Mesenchymal stem cell (in vitro differentiated cells and primary cell): ENCODE measurements around the gene HBD.
"Not testable (repeated sequence)": the region's sequence is repeated elsewhere in the genome, so short reads cannot be mapped to it uniquely, and the experiment has no call there.

ENCODE experiments used
- DNase-seq: peaks from one replicate; pipeline ENCODE4 v3.0.0-alpha.2; 2013
- H2AFZ ChIP-seq: one replicate; pipeline ENCODE4 v1.6.1; 2013; ENCODE audit warnings: low read depth, mild to moderate bottlenecking, control low read depth, inconsistent platforms, low read length, moderate library complexity
- H2AK5ac ChIP-seq: 2 replicates; pipeline ENCODE4 v1.6.1; 2013; ENCODE audit warnings: low read length, moderate library complexity, mild to moderate bottlenecking, inconsistent platforms; ENCODE audit not compliant: severe bottlenecking
- H2BK120ac ChIP-seq: one replicate; pipeline ENCODE4 v1.6.1; 2013; ENCODE audit warnings: low read depth, mild to moderate bottlenecking, inconsistent platforms, low read length, moderate library complexity
- H2BK12ac ChIP-seq, 2 experiments: one replicate each; pipeline ENCODE4 v1.6.1; 2013; ENCODE audit warnings: inconsistent platforms in 2 of 2, low read length in 2 of 2, mild to moderate bottlenecking in 2 of 2, moderate library complexity in 2 of 2, control low read depth in 1 of 2
- H2BK15ac ChIP-seq: one replicate; pipeline ENCODE4 v1.6.1; 2013; ENCODE audit warnings: mild to moderate bottlenecking, low read depth, inconsistent platforms; ENCODE audit not compliant: poor library complexity, severe bottlenecking
- H2BK5ac ChIP-seq: 2 replicates; pipeline ENCODE4 v1.6.1; 2013; ENCODE audit warnings: low read depth, mild to moderate bottlenecking, low read length, control low read depth, inconsistent platforms; ENCODE audit not compliant: poor library complexity, severe bottlenecking
- H3K14ac ChIP-seq, 2 experiments: one replicate each; pipeline ENCODE4 v1.6.1; 2013; ENCODE audit warnings: inconsistent platforms in 2 of 2, low read length in 2 of 2, control low read depth in 1 of 2, mild to moderate bottlenecking in 1 of 2, moderate library complexity in 1 of 2
- H3K18ac ChIP-seq, 2 experiments: one replicate each; pipeline ENCODE4 v1.6.1; 2013; ENCODE audit warnings: inconsistent platforms in 2 of 2, low read length in 2 of 2, control low read depth in 1 of 2, low read depth in 1 of 2, mild to moderate bottlenecking in 1 of 2
- H3K23ac ChIP-seq, 2 experiments: one replicate each; pipeline ENCODE4 v1.6.1; 2013; ENCODE audit warnings: inconsistent platforms in 2 of 2, low read length in 2 of 2, mild to moderate bottlenecking in 2 of 2, moderate library complexity in 2 of 2, control low read depth in 1 of 2
- H3K27ac ChIP-seq: 2 replicates; pipeline ENCODE4 v1.5.1; 2013; ENCODE audit warnings: mild to moderate bottlenecking, moderate library complexity, low read length, control low read depth, inconsistent platforms; ENCODE audit not compliant: poor library complexity, severe bottlenecking
- H3K27me3 ChIP-seq, 2 experiments: 2 replicates each; pipeline versions ENCODE4 v1.6.1 to v1.7.0; 2013; ENCODE audit warnings: low read length in 2 of 2, mild to moderate bottlenecking in 2 of 2, moderate library complexity in 2 of 2, control low read depth in 1 of 2, inconsistent platforms in 1 of 2; ENCODE audit not compliant: control insufficient read depth in 1 of 2, insufficient read depth in 1 of 2
- H3K36me3 ChIP-seq, 2 experiments: 2 replicates each; pipeline versions ENCODE4 v1.6.1 to v1.7.0; 2013; ENCODE audit warnings: low read length in 2 of 2, control low read depth in 1 of 2, inconsistent platforms in 1 of 2, low read depth in 1 of 2, mild to moderate bottlenecking in 1 of 2; ENCODE audit not compliant: insufficient read depth in 2 of 2, control insufficient read depth in 1 of 2
- H3K4ac ChIP-seq, 2 experiments: one replicate each; pipeline ENCODE4 v1.6.1; 2013; ENCODE audit warnings: inconsistent platforms in 2 of 2, low read length in 2 of 2, mild to moderate bottlenecking in 2 of 2, moderate library complexity in 2 of 2, control low read depth in 1 of 2, low read depth in 1 of 2
- H3K4me1 ChIP-seq: 2 replicates; pipeline ENCODE4 v1.6.1; 2013; ENCODE audit warnings: low read depth, low read length, control low read depth; ENCODE audit not compliant: control insufficient read depth, insufficient read depth
- H3K4me2 ChIP-seq: 2 replicates; pipeline ENCODE4 v1.6.1; 2013; ENCODE audit warnings: low read length, mild to moderate bottlenecking, inconsistent platforms; ENCODE audit not compliant: poor library complexity, severe bottlenecking
- H3K4me3 ChIP-seq, 2 experiments: 2 replicates each; pipeline versions ENCODE4 v1.5.1 to v1.7.0; 2013; ENCODE audit warnings: low read length in 2 of 2, mild to moderate bottlenecking in 2 of 2, control low read depth in 1 of 2, low read depth in 1 of 2; ENCODE audit not compliant: insufficient read depth in 1 of 2
- H3K79me1 ChIP-seq: replicated peaks from 2 replicates; pipeline ENCODE4 v1.6.1; 2013; ENCODE audit warnings: mild to moderate bottlenecking, control low read depth, low read length, inconsistent platforms; ENCODE audit not compliant: poor library complexity, severe bottlenecking
- H3K9ac ChIP-seq: 2 replicates; pipeline ENCODE4 v1.7.0; 2013; ENCODE audit warnings: mild to moderate bottlenecking, low read length, moderate library complexity
- H3K9me3 ChIP-seq: 2 replicates; pipeline ENCODE4 v1.7.0; 2013; ENCODE audit warnings: mild to moderate bottlenecking, low read length; ENCODE audit not compliant: control insufficient read depth
- H4K8ac ChIP-seq: one replicate; pipeline ENCODE4 v1.6.1; 2013; ENCODE audit warnings: inconsistent platforms, mild to moderate bottlenecking, low read length, moderate library complexity
- H4K91ac ChIP-seq: one replicate; pipeline ENCODE4 v1.6.1; 2013; ENCODE audit warnings: mild to moderate bottlenecking, low read length, inconsistent platforms
- WGBS: methylation state at CpG from one replicate; pipeline ENCODE4 v1.1.7; 2013; ENCODE audit warnings: mixed read lengths; 5-methylcytosine and 5-hydroxymethylcytosine counted together

HBD gene

GRCh38 chr11:5253440-5253839 is 19.2 kb upstream of the HBD start:
- not testable (repeated sequence) for H2AFZ ChIP-seq, H4K91ac ChIP-seq, H2BK120ac ChIP-seq, H3K27me3 ChIP-seq, H3K4me1 ChIP-seq, H3K36me3 ChIP-seq, H3K4ac ChIP-seq, H3K4me3 ChIP-seq, H2AK5ac ChIP-seq, H3K9ac ChIP-seq, H3K9me3 ChIP-seq, H4K8ac ChIP-seq, H3K18ac ChIP-seq, H3K4me2 ChIP-seq, H3K27ac ChIP-seq, H3K14ac ChIP-seq, H2BK5ac ChIP-seq, H2BK12ac ChIP-seq, DNase-seq, H3K23ac ChIP-seq, H3K79me1 ChIP-seq, H2BK15ac ChIP-seq
- no CpG with 5 or more reads among the region's 5 CpGs for WGBS

GRCh38 chr11:5252919-5253265 is 18.6 kb upstream of the HBD start:
- Histone ChIP-seq H3K27me3 (peaks cover 0 to 2% of the 10 kb centered on the region in 2 experiments), H3K4me1 (no peaks in the 10 kb centered on the region), H2BK120ac (no peak overlapping the region), H2BK5ac (no peak overlapping the region), H3K27ac (no peak overlapping the region), H2AK5ac (no peak overlapping the region), H3K9me3 (no peaks in the 10 kb centered on the region), H2BK12ac (no peak overlapping the region), H3K14ac (no peak overlapping the region), H3K4me2 (no peak overlapping the region), H3K36me3 (no peaks in the 10 kb centered on the region), H3K18ac (no peak overlapping the region), H2BK15ac (no peak overlapping the region), H3K23ac (no peak overlapping the region), H3K4me3 (no peak overlapping the region), H2AFZ (no peak overlapping the region), H4K8ac (no peak overlapping the region), H3K4ac (no peak overlapping the region), H3K79me1 (no peaks in the 10 kb centered on the region), H4K91ac (no peak overlapping the region), H3K9ac (no peak overlapping the region)
- no peak for DNase-seq
- WGBS = 100% methylated on average over 1 of the region's 1 CpG

- Histone ChIP-seq H4K91ac (no peak overlapping the region), H2AK5ac (no peak overlapping the region), H3K9ac (no peak overlapping the region), H3K23ac (no peak overlapping the region), H3K9me3 (no peaks in the 10 kb centered on the region), H3K4me3 (no peak overlapping the region), H2BK5ac (no peak overlapping the region), H3K18ac (no peak overlapping the region), H2BK15ac (no peak overlapping the region), H2BK12ac (no peak overlapping the region), H2BK120ac (no peak overlapping the region), H4K8ac (no peak overlapping the region), H3K36me3 (no peaks in the 10 kb centered on the region), H2AFZ (no peak overlapping the region), H3K27me3 (peaks cover 0 to 2% of the 10 kb centered on the region in 2 experiments), H3K4me1 (no peaks in the 10 kb centered on the region), H3K4me2 (no peak overlapping the region), H3K14ac (no peak overlapping the region), H3K4ac (no peak overlapping the region), H3K79me1 (no peaks in the 10 kb centered on the region), H3K27ac (no peak overlapping the region)
- WGBS = 59% methylated on average over 9 of the region's 9 CpGs
- no peak for DNase-seq
These were observed 18.1 kb upstream of the HBD start for GRCh38 chr11:5252192-5252918.

GRCh38 chr11:5251746-5252145 is 17.5 kb upstream of the HBD start:
- Histone ChIP-seq H2BK120ac (no peak overlapping the region), H2BK5ac (no peak overlapping the region), H3K27me3 (peaks cover 0 to 2% of the 10 kb centered on the region in 2 experiments), H3K27ac (no peak overlapping the region), H3K23ac (no peak overlapping the region), H4K8ac (no peak overlapping the region), H4K91ac (no peak overlapping the region), H3K4me3 (no peak overlapping the region), H2BK15ac (no peak overlapping the region), H2BK12ac (no peak overlapping the region), H3K14ac (no peak overlapping the region), H2AFZ (no peak overlapping the region), H3K4me1 (no peaks in the 10 kb centered on the region), H3K79me1 (no peaks in the 10 kb centered on the region), H3K36me3 (no peaks in the 10 kb centered on the region), H3K4me2 (no peak overlapping the region), H3K9me3 (no peaks in the 10 kb centered on the region), H2AK5ac (no peak overlapping the region), H3K18ac (no peak overlapping the region), H3K9ac (no peak overlapping the region), H3K4ac (no peak overlapping the region)
- DNase-seq = no peak
- WGBS = no CpG with 5 or more reads among the region's 2 CpGs
